CD4-positive, alpha-beta T cell (primary cell): ENCODE results near the gene RAD9A. TPM values are rescaled to one million over a fixed set of nuclear protein-coding genes. Genes with fewer than 3 reads are reported as not detected.

Source experiments
- ATAC-seq: fragments of 200-7000 bp; cut with Tn5 transposase; one replicate; pipeline ENCODE4 v1.10.0; 2022; ENCODE audit warnings: mild to moderate bottlenecking; ENCODE audit not compliant: poor library complexity
- CTCF ChIA-PET: fragments of 350-600 bp; sonication (Branson Sonifier 250); formaldehyde crosslinking; loops from one replicate; lab custom pipeline; 2021; ENCODE audit warnings: antibody characterized with exemption, inconsistent platforms; lab: Charles Lee
- POLR2A ChIA-PET: fragments of 350-600 bp; sonication (Branson Sonifier 250); formaldehyde crosslinking; loops from one replicate; lab custom pipeline; 2021; ENCODE audit warnings: antibody characterized with exemption, inconsistent platforms; lab: Charles Lee
- DNase-seq, 14 experiments: peaks; one replicate each; pipeline ENCODE4 v3.0.0-alpha.2; 2013 to 2020; ENCODE audit warnings: mixed read lengths in 2 of 14
- H3K27ac ChIP-seq, 2 donors: one replicate each; pipeline versions ENCODE4 v1.5.1 to v1.7.0; 2013; ENCODE audit warnings: low read length in 2 of 2, low read depth in 1 of 2, mild to moderate bottlenecking in 1 of 2
- H3K27me3 ChIP-seq, 2 experiments: 1 replicate in 1 of 2; 2 replicates in 1 of 2; pipeline versions ENCODE4 v1.6.1 to v1.7.0; 2013; ENCODE audit warnings: low read length in 2 of 2, control low read depth in 1 of 2, mild to moderate bottlenecking in 1 of 2, moderate library complexity in 1 of 2; ENCODE audit not compliant: insufficient read depth in 2 of 2, control insufficient read depth in 1 of 2
- H3K36me3 ChIP-seq: one replicate; pipeline ENCODE4 v1.6.1; 2013; ENCODE audit warnings: low read length, control low read depth; ENCODE audit not compliant: insufficient read depth
- H3K4me1 ChIP-seq: one replicate; pipeline ENCODE4 v1.6.1; 2013; ENCODE audit warnings: low read length, control low read depth; ENCODE audit not compliant: insufficient read depth
- H3K4me3 ChIP-seq: one replicate; pipeline ENCODE4 v1.5.1; 2013; ENCODE audit warnings: mild to moderate bottlenecking, low read length, moderate library complexity
- H3K9me3 ChIP-seq, 2 experiments: 1 replicate in 1 of 2; 2 replicates in 1 of 2; pipeline versions ENCODE4 v1.6.1 to v1.7.0; 2013; ENCODE audit warnings: low read length in 2 of 2, mild to moderate bottlenecking in 2 of 2, control low read depth in 1 of 2, moderate library complexity in 1 of 2; ENCODE audit not compliant: control insufficient read depth in 1 of 2, insufficient read depth in 1 of 2
- H3K27ac Mint-ChIP-seq: one replicate; pipeline ENCODE4 v1.8.0; 2020; ENCODE audit warnings: mixed read lengths
- H3K27me3 Mint-ChIP-seq: one replicate; pipeline ENCODE4 v1.8.0; 2021; ENCODE audit warnings: mixed read lengths
- H3K36me3 Mint-ChIP-seq: one replicate; pipeline ENCODE4 v1.8.0; 2021; ENCODE audit warnings: low read depth, mixed read lengths
- H3K4me1 Mint-ChIP-seq: one replicate; pipeline ENCODE4 v1.8.0; 2021; ENCODE audit warnings: low read depth, mixed read lengths
- H3K4me3 Mint-ChIP-seq: one replicate; pipeline ENCODE4 v1.8.0; 2020; ENCODE audit warnings: mild to moderate bottlenecking, mixed read lengths
- H3K9me3 Mint-ChIP-seq: one replicate; pipeline ENCODE4 v1.8.0; 2020; ENCODE audit warnings: mixed read lengths
- CTCF ChIP-seq: fragments of 200-600 bp; IDR thresholded peaks from one replicate; pipeline ENCODE4 v1.8.0; 2022; ENCODE audit warnings: antibody characterized with exemption, mild to moderate bottlenecking
- intact Hi-C, 2 experiments: fragments of 100-400 bp; cut with DNase I in 1 of 2; cut with micrococcal nuclease in 1 of 2; formaldehyde crosslinking; loops; one replicate each; pipeline versions ENCODE4 v1.15.1 to v1.9.0; 2023 to 2025; cut with DNase I, micrococcal nuclease
- total RNA-seq, 174 experiments: library from RNA in 2 of 174; stranded (reverse) in 2 of 174; gene quantifications; one replicate each; pipeline ENCODE4 v1.2.3 and lab custom pipeline; 2021 to 2026

RAD9A gene
- total RNA-seq, 2 experiments from 2014 or later = 19.3 to 20.3 TPM

- Histone ChIP-seq H3K4me3 (no peak overlapping the region), H3K27ac (peak overlapping the region in 1 of 2 donors; percentile 55), H3K4me1 (peaks cover 72% of the 10 kb centered on the region), H3K9me3 (peaks cover 0 to 5% of the 10 kb centered on the region in 2 experiments), H3K27me3 (peaks cover 0 to 3% of the 10 kb centered on the region in 2 experiments), H3K36me3 (peaks cover 57% of the 10 kb centered on the region)
- Mint-ChIP-seq H3K4me3 (peak overlapping the region; percentile 45), H3K36me3 (peaks cover 33% of the 10 kb centered on the region), H3K9me3 (no peaks in the 10 kb centered on the region), H3K27ac (no peak overlapping the region), H3K4me1 (peaks cover 49% of the 10 kb centered on the region), H3K27me3 (no peaks in the 10 kb centered on the region)
- peak in 1 of 14 experiments; percentile 33 for DNase-seq
- intact Hi-C loops = loop anchor here in 1 of 2 experiments (10.0 kb wide), 1 partner anchor 209 kb away; the partner anchor contains the start of gene NDUFV1
- ATAC-seq = no peak
- ChIA-PET POLR2A (interaction anchor here (0.8 to 3.1 kb wide), 7 partner anchors 13 to 45 kb away, joined by 3 to 22 read pairs (median 5); partner anchors contain the start of genes PTPRCAP and RPS6KB2), CTCF (interaction anchor here (0.8 to 1.5 kb wide), 2 partner anchors 8 to 13 kb away, joined by 3 read pairs; no protein-coding TSS in a partner anchor)
- TF ChIP-seq CTCF = no peak
Measured at GRCh38 chr11:67395555-67396258, 3.9 kb downstream of the RAD9A start.

DNA sequence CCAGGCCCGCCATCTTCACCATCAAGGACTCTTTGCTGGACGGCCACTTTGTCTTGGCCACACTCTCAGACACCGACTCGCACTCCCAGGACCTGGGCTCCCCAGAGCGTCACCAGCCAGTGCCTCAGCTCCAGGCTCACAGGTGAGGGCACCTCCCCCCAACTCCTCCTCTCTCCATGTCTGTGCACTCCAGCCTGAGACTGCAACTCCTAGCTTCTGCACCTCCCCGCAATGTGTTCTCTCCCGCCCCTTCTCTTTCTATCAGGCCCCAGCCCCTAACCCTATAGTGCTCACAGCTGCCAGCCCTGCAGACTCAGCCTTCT lies 4.4 kb downstream of the RAD9A start:
- no peak overlapping the region for H3K4me3 ChIP-seq
- Mint-ChIP-seq H3K9me3 (no peaks in the 10 kb centered on the region), H3K4me1 (peaks cover 45% of the 10 kb centered on the region), H3K27ac (no peak overlapping the region), H3K36me3 (peaks cover 35% of the 10 kb centered on the region), H3K4me3 (peak overlapping the region; percentile 0), H3K27me3 (no peaks in the 10 kb centered on the region)
- peaks cover 72% of the 10 kb centered on the region for H3K4me1 ChIP-seq
- H3K9me3 ChIP-seq = peaks cover 0 to 5% of the 10 kb centered on the region in 2 experiments
- intact Hi-C loops = loop anchor here in 1 of 2 experiments (10.0 kb wide), 1 partner anchor 209 kb away; the partner anchor contains the start of gene NDUFV1
- no peak for TF ChIP-seq CTCF
- POLR2A ChIA-PET = interaction anchor here (0.8 to 3.1 kb wide), 8 partner anchors 13 to 87 kb away, joined by 3 to 22 read pairs (median 4); partner anchors contain the start of genes AIP, PTPRCAP and RPS6KB2
- CTCF ChIA-PET = interaction anchor here (0.8 to 1.5 kb wide), 2 partner anchors 9 to 13 kb away, joined by 3 read pairs; no protein-coding TSS in a partner anchor
- DNase-seq (no peak), ATAC-seq (no peak)
- H3K36me3 ChIP-seq = peaks cover 57% of the 10 kb centered on the region
- peak overlapping the region; percentile 55 to 61 for H3K27ac ChIP-seq
- H3K27me3 ChIP-seq = peaks cover 0 to 3% of the 10 kb centered on the region in 2 experiments

DNA sequence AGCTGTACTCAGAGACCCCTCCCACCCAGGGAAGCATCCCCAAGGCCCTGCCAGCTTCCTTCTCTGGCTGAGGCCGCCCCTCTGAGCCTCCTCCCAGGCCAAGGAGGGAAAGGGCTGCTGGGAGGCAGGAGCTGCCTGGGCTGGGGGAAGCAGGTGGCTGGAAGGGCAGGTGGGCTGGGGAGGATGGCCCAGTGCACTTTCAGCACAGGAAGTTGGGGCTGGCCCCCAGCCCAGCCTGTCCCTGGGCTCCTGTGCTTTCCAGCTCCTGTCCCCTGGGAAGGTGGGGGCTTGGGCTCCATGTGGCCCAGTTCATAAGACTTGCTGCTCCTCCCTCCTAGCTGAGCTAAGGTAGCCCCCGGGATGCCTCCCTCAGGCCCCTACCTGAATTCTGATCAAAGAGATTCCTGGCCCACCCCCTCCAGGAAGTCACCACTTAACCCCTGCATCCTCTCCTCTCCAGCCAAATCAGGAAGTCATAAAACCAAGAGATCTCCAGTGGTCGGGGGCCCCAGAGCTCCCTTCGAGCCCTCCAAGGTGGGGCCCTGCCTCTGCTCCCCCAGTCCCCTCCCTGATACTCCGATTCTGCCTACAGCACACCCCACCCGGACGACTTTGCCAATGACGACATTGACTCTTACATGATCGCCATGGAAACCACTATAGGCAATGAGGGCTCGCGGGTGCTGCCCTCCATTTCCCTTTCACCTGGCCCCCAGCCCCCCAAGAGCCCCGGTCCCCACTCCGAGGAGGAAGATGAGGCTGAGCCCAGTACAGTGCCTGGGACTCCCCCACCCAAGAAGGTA lies 5.0 kb downstream of the RAD9A start:
- CTCF ChIA-PET = interaction anchor here (0.8 kb wide), 1 partner anchor 14 kb away, joined by 3 read pairs; no protein-coding TSS in a partner anchor
- H3K27ac ChIP-seq = peak overlapping the region; percentile 55 to 61
- no peaks in the 10 kb centered on the region for H3K9me3 Mint-ChIP-seq
- peaks cover 35% of the 10 kb centered on the region for H3K36me3 Mint-ChIP-seq
- peaks cover 42% of the 10 kb centered on the region for H3K4me1 Mint-ChIP-seq
- H3K4me1 ChIP-seq = peaks cover 69% of the 10 kb centered on the region
- intact Hi-C loops = loop anchor here in 1 of 2 experiments (10.0 kb wide), 1 partner anchor 208 kb away; the partner anchor contains the start of gene NDUFV1
- peaks cover 57% of the 10 kb centered on the region for H3K36me3 ChIP-seq
- H3K27me3 Mint-ChIP-seq = no peaks in the 10 kb centered on the region
- no peak for ATAC-seq
- peaks cover 0 to 3% of the 10 kb centered on the region in 2 experiments for H3K27me3 ChIP-seq
- H3K27ac Mint-ChIP-seq = peak overlapping the region; percentile 84
- peak overlapping the region; percentile 84 for H3K4me3 Mint-ChIP-seq
- peak in 2 of 14 experiments; percentile 54 to 66 for DNase-seq
- no peak overlapping the region for H3K4me3 ChIP-seq
- POLR2A ChIA-PET = interaction anchor here (0.8 to 3.1 kb wide), 9 partner anchors 12 to 86 kb away, joined by 3 to 22 read pairs (median 4); partner anchors contain the start of genes AIP, PTPRCAP and RPS6KB2
- peaks cover 0 to 5% of the 10 kb centered on the region in 2 experiments for H3K9me3 ChIP-seq
- TF ChIP-seq CTCF = no peak
